IMR-90 (cell line): ENCODE data around the gene SV2C. TPM values are rescaled to one million over a fixed set of nuclear protein-coding genes. Genes with fewer than 3 reads are reported as not detected.
"Not testable (repeated sequence)": the region's sequence is repeated elsewhere in the genome, so short reads cannot be mapped to it uniquely, and the experiment has no call there.

Experiments used
- ATAC-seq: fragments of 200-7000 bp; cut with Tn5 transposase; 2 replicates; pipeline ENCODE4 v1.9.1; 2020; ENCODE audit warnings: low read depth, mild to moderate bottlenecking, moderate library complexity
- BruUV-seq: library from RNA; stranded (reverse); fragments of 400-500 nt; replicated peaks from 2 replicates; lab custom pipeline; 2021; lab: Mats Ljungman, UMichigan
- CTCF ChIA-PET: fragments of 300-600 bp; formaldehyde crosslinking; extraction: SDS; loops from one replicate; lab custom pipeline; 2021; ENCODE audit warnings: antibody characterized with exemption; lab: Yijun Ruan, JAX
- POLR2A ChIA-PET: fragments of 300-600 bp; sonication (Branson Sonifier 250); formaldehyde crosslinking; loops from one replicate; lab custom pipeline; 2022; ENCODE audit warnings: antibody characterized with exemption; ENCODE audit not compliant: unreplicated experiment; lab: Charles Lee
- DNase-seq: peaks from one replicate; pipeline ENCODE4 v3.0.0; 2013
- H2AFZ ChIP-seq: replicated peaks from 2 replicates; pipeline ENCODE3; 2013; ENCODE audit warnings: low read length, mild to moderate bottlenecking; ENCODE audit not compliant: poor library complexity
- H2AK5ac ChIP-seq: 2 replicates; pipeline ENCODE4 v1.6.1; 2013; ENCODE audit warnings: low read depth, low read length, inconsistent platforms
- H2AK9ac ChIP-seq: replicated peaks from 2 replicates; pipeline ENCODE3; 2013; ENCODE audit warnings: mild to moderate bottlenecking, low read depth, low read length, moderate library complexity; ENCODE audit not compliant: poor library complexity
- H2BK120ac ChIP-seq: 2 replicates; pipeline ENCODE4 v1.6.1; 2013; ENCODE audit warnings: low read depth, low read length, inconsistent platforms
- H2BK15ac ChIP-seq: 3 replicates; pipeline ENCODE4 v1.6.1; 2013; ENCODE audit warnings: low read depth, low read length, inconsistent platforms
- H2BK20ac ChIP-seq: 2 replicates; pipeline ENCODE4 v1.6.1; 2013; ENCODE audit warnings: low read depth, mild to moderate bottlenecking, inconsistent platforms, low read length, moderate library complexity
- H2BK5ac ChIP-seq: 2 replicates; pipeline ENCODE4 v1.6.1; 2013; ENCODE audit warnings: mild to moderate bottlenecking, low read depth, low read length, inconsistent platforms; ENCODE audit not compliant: poor library complexity, severe bottlenecking
- H3K14ac ChIP-seq: replicated peaks from 2 replicates; pipeline ENCODE4 v1.6.1; 2013; ENCODE audit warnings: low read depth, low read length, inconsistent platforms
- H3K18ac ChIP-seq: 2 replicates; pipeline ENCODE4 v1.6.1; 2013; ENCODE audit warnings: low read depth, low read length, control low read depth
- H3K23ac ChIP-seq: 2 replicates; pipeline ENCODE4 v1.6.1; 2013; ENCODE audit warnings: low read depth, low read length, inconsistent platforms
- H3K27ac ChIP-seq: 2 replicates; pipeline ENCODE4 v1.5.1; 2013; ENCODE audit warnings: mild to moderate bottlenecking, control low read depth, low read length; ENCODE audit not compliant: insufficient read depth
- H3K27me3 ChIP-seq: 2 replicates; pipeline ENCODE4 v1.6.1; 2013; ENCODE audit warnings: low read length; ENCODE audit not compliant: control insufficient read depth, insufficient read depth
- H3K36me3 ChIP-seq: 2 replicates; pipeline ENCODE4 v1.6.1; 2013; ENCODE audit warnings: low read length, mixed read lengths; ENCODE audit not compliant: control insufficient read depth, insufficient read depth
- H3K4ac ChIP-seq: 2 replicates; pipeline ENCODE4 v1.6.1; 2013; ENCODE audit warnings: low read depth, low read length, inconsistent platforms
- H3K4me1 ChIP-seq: 2 replicates; pipeline ENCODE4 v1.6.1; 2013; ENCODE audit warnings: low read length, mixed read lengths; ENCODE audit not compliant: control insufficient read depth, insufficient read depth
- H3K4me2 ChIP-seq: 2 replicates; pipeline ENCODE4 v1.6.1; 2013; ENCODE audit warnings: low read depth, mild to moderate bottlenecking, control low read depth, low read length, moderate library complexity
- H3K4me3 ChIP-seq: 2 replicates; pipeline ENCODE4 v1.5.1; 2013; ENCODE audit warnings: low read depth, mild to moderate bottlenecking, control low read depth, low read length, moderate library complexity; ENCODE audit not compliant: insufficient read depth
- H3K56ac ChIP-seq: 2 replicates; pipeline ENCODE4 v1.6.1; 2013; ENCODE audit warnings: low read length, inconsistent platforms; ENCODE audit not compliant: insufficient read depth; ENCODE audit errors: extremely low read depth
- H3K79me1 ChIP-seq, 2 experiments: 2 replicates each; pipeline ENCODE4 v1.6.1; 2013; ENCODE audit warnings: low read length in 2 of 2, inconsistent platforms in 1 of 2, low read depth in 1 of 2
- H3K9ac ChIP-seq: 2 replicates; pipeline ENCODE4 v1.6.1; 2013; ENCODE audit warnings: low read depth, low read length, control low read depth
- H3K9me1 ChIP-seq: 2 replicates; pipeline ENCODE4 v1.6.1; 2013; ENCODE audit warnings: low read length, inconsistent platforms; ENCODE audit not compliant: insufficient read depth
- H3K9me3 ChIP-seq: 2 replicates; pipeline ENCODE4 v1.6.1; 2013; ENCODE audit warnings: low read length; ENCODE audit not compliant: control insufficient read depth, insufficient read depth
- H4K20me1 ChIP-seq: 2 replicates; pipeline ENCODE4 v1.6.1; 2013; ENCODE audit warnings: low read length, inconsistent platforms; ENCODE audit not compliant: insufficient read depth
- H4K5ac ChIP-seq: 2 replicates; pipeline ENCODE4 v1.6.1; 2013; ENCODE audit warnings: mild to moderate bottlenecking, low read depth, low read length, control low read depth
- H4K8ac ChIP-seq, 2 experiments: 2 replicates each; pipeline ENCODE4 v1.6.1; 2013; ENCODE audit warnings: low read depth in 2 of 2, low read length in 2 of 2, control low read depth in 1 of 2, inconsistent platforms in 1 of 2
- H4K91ac ChIP-seq: 2 replicates; pipeline ENCODE4 v1.6.1; 2013; ENCODE audit warnings: low read depth, low read length, inconsistent platforms; ENCODE audit not compliant: insufficient read depth
- CHD1 ChIP-seq: IDR thresholded peaks from 2 replicates; pipeline ENCODE4 v1.6.1; 2012; ENCODE audit warnings: low read depth, low read length, improper control_type of control experiment
- NFE2L2 ChIP-seq: fragments of 150-350 bp; IDR thresholded peaks from 2 replicates; pipeline ENCODE4 v1.6.1; 2016; ENCODE audit warnings: low read depth, mild to moderate bottlenecking, low read length
- SMC3 ChIP-seq: fragments of 150-350 bp; IDR thresholded peaks from 2 replicates; pipeline ENCODE4 v1.6.1; 2016; ENCODE audit warnings: low read depth, mild to moderate bottlenecking, antibody characterized with exemption, low read length, moderate library complexity
- WGBS, 2 experiments: methylation state at CpG; one replicate each; pipeline versions ENCODE4 v1.1.5 to v1.1.7; 2013; ENCODE audit warnings: missing lambda C conversion rate in 2 of 2; ENCODE audit not compliant: insufficient read length in 1 of 2; ENCODE audit errors: extremely low coverage in 2 of 2; 5-methylcytosine and 5-hydroxymethylcytosine counted together
- dilution Hi-C: fragments of 300-500 bp; cut with HindIII; formaldehyde crosslinking; loops from one replicate; pipeline ENCODE4 v1.14.3; 2018; ENCODE audit warnings: low sequenced_read_pairs; ENCODE audit not compliant: unreplicated experiment
- in situ Hi-C: fragments of 300-500 bp; cut with MboI; formaldehyde crosslinking; loops from 3 replicates; pipeline ENCODE4 v1.14.3; 2019; ENCODE audit warnings: low sequenced_read_pairs, inconsistent platforms, mixed read lengths
- intact Hi-C: fragments of 100-400 bp; cut with micrococcal nuclease; formaldehyde crosslinking; loops from 2 replicates; pipeline ENCODE4 v1.10.0; 2022
- polyA plus RNA-seq, 3 experiments: library from polyadenylated mRNA; depleted of rRNA; stranded (reverse); fragments of >200 nt; gene quantifications; 2 replicates each; pipeline ENCODE4 v1.2.3, GENCODE V29; 2012; ENCODE audit warnings: low replicate concordance in 1 of 3
- total RNA-seq: library from RNA; depleted of rRNA; stranded (reverse); fragments of >200 nt; gene quantifications from 2 replicates; pipeline ENCODE4 v1.2.3, GENCODE V29; 2012

Gene SV2C
- total and polyA plus RNA-seq, 2 of the 4 experiments (the other 2 are of a cell fraction): not detected

GRCh38 chr5:76085243-76085579 is 2.0 kb downstream of the SV2C start (continued):
- TF ChIP-seq SMC3: no peak

GRCh38 chr5:76086095-76086494 is 2.9 kb downstream of the SV2C start:
- Histone ChIP-seq H3K79me1 (no peaks in the 10 kb centered on the region), H4K91ac (no peak overlapping the region), H3K4me3 (no peak overlapping the region), H3K9ac (no peak overlapping the region), H3K9me3 (no peaks in the 10 kb centered on the region), H2BK5ac (no peak overlapping the region), H3K27ac (no peak overlapping the region), H3K4me1 (no peaks in the 10 kb centered on the region), H2BK120ac (no peak overlapping the region), H2BK20ac (no peak overlapping the region), H2AK9ac (no peak overlapping the region), H4K5ac (no peak overlapping the region), H3K27me3 (peaks cover 30% of the 10 kb centered on the region), H3K36me3 (no peaks in the 10 kb centered on the region), H3K23ac (no peak overlapping the region), H3K56ac (no peak overlapping the region), H2BK15ac (no peak overlapping the region), H3K4me2 (no peak overlapping the region), H3K18ac (no peak overlapping the region), H4K20me1 (no peaks in the 10 kb centered on the region), H2AFZ (no peak overlapping the region), H2AK5ac (no peak overlapping the region), H3K14ac (no peak overlapping the region), H3K4ac (no peak overlapping the region), H4K8ac (no peak overlapping the region), H3K9me1 (no peaks in the 10 kb centered on the region)
- WGBS, 2 experiments: no CpG with 5 or more reads among the region's 4 CpGs
- BruUV-seq: no TSS peak
- dilution Hi-C loops (no loop called here), in situ Hi-C loops (no loop called here), intact Hi-C loops (no loop called here)
- POLR2A ChIA-PET: no interaction called here
- ATAC-seq: no peak
- CTCF ChIA-PET: no interaction called here
- TF ChIP-seq NFE2L2 (no peak), CHD1 (no peak)
- DNase-seq: no peak

GRCh38 chr5:76089156-76089555 is 6.0 kb downstream of the SV2C start:
- H3K18ac ChIP-seq, POLR2A ChIA-PET: not testable (repeated sequence)

More at GRCh38 chr5:76089156-76089555, 6.0 kb downstream of the SV2C start:
- H3K4me3 ChIP-seq, H3K79me1 ChIP-seq, H3K4ac ChIP-seq, H4K20me1 ChIP-seq, H3K27ac ChIP-seq, intact Hi-C loops, H3K36me3 ChIP-seq, H2BK120ac ChIP-seq, dilution Hi-C loops, H2AK9ac ChIP-seq, H2AFZ ChIP-seq, DNase-seq, in situ Hi-C loops, H2BK15ac ChIP-seq, H2AK5ac ChIP-seq, ATAC-seq, H2BK20ac ChIP-seq, H3K14ac ChIP-seq, H3K9ac ChIP-seq, H4K91ac ChIP-seq, H2BK5ac ChIP-seq, BruUV-seq, H3K9me1 ChIP-seq, H3K9me3 ChIP-seq, H3K4me1 ChIP-seq, H3K23ac ChIP-seq, H3K56ac ChIP-seq, H4K8ac ChIP-seq, H3K27me3 ChIP-seq, H4K5ac ChIP-seq, H3K4me2 ChIP-seq: not testable (repeated sequence)
- no CpG with 5 or more reads among the region's 2 CpGs for WGBS, 2 experiments
- CTCF ChIA-PET: interaction anchor here (1.0 kb wide), 1 partner anchor 10 kb away, joined by 3 read pairs; no protein-coding TSS in a partner anchor
